Ovary (tissue), 9 donors: ENCODE measurements around the gene FAM53B. TPM values are rescaled to one million over a fixed set of nuclear protein-coding genes. Genes with fewer than 3 reads are reported as not detected.

Source experiments
- DNase-seq, 5 donors: peaks; one replicate each; pipeline ENCODE4 v3.0.0-alpha.2; 2019 to 2020
- H3K27ac ChIP-seq, 2 donors: fragments of 200-600 bp; one replicate each; pipeline versions ENCODE4 v1.5.1 to v1.8.0; 2019 to 2022
- H3K27me3 ChIP-seq: fragments of 200-600 bp; one replicate; pipeline ENCODE4 v1.8.0; 2022
- H3K36me3 ChIP-seq: fragments of 200-600 bp; sonication (generic); one replicate; pipeline ENCODE4 v1.5.1; 2019
- H3K4me1 ChIP-seq: one replicate; pipeline ENCODE4 v1.8.1; 2013; ENCODE audit warnings: mild to moderate bottlenecking, moderate library complexity; ENCODE audit not compliant: insufficient read depth
- H3K4me3 ChIP-seq: fragments of 200-600 bp; sonication (generic); one replicate; pipeline ENCODE4 v1.5.1; 2017
- H3K9me3 ChIP-seq, 2 donors: fragments of 200-600 bp in 1 of 2; sonication (generic) in 1 of 2; one replicate each; pipeline versions ENCODE4 v1.5.1 to v1.8.1; 2013 to 2019; ENCODE audit warnings: mild to moderate bottlenecking in 1 of 2, moderate library complexity in 1 of 2
- CTCF ChIP-seq, 3 donors: fragments of 450-650 bp in 2 of 3; fragments of 200-600 bp in 1 of 3; IDR thresholded peaks; one replicate each; pipeline versions ENCODE4 v1.5.1 to v1.8.0; 2016 to 2022; ENCODE audit warnings: antibody characterized with exemption in 3 of 3, mild to moderate bottlenecking in 1 of 3
- EP300 ChIP-seq: sonication (generic); formaldehyde crosslinking; IDR thresholded peaks from one replicate; pipeline ENCODE4 v1.6.1; 2017; ENCODE audit warnings: antibody characterized with exemption
- POLR2A ChIP-seq: fragments of 450-650 bp; IDR thresholded peaks from one replicate; pipeline ENCODE4 v1.6.1; 2017; ENCODE audit warnings: antibody characterized with exemption, mild to moderate bottlenecking, moderate library complexity
- whole genome bisulfite sequencing, 3 donors: extraction: QIAGEN DNeasy Blood & Tissue Kit in 1 of 3; methylation state at CpG; one replicate each; pipeline versions ENCODE4 v1.1.5 to v1.1.7; 2013 to 2017; 5-methylcytosine and 5-hydroxymethylcytosine counted together
- intact Hi-C, 4 donors: fragments of 100-400 bp; cut with DNase I; formaldehyde crosslinking; loops; one replicate each; pipeline versions ENCODE4 v1.11.0 to v1.15.1; 2022 to 2023
- polyA plus RNA-seq, 2 donors: library from polyadenylated mRNA; stranded (reverse); fragments of 200-250 nt in 1 of 2; fragments of 350-450 nt in 1 of 2; fragmentation: Illumina TruSeq in 1 of 2; extraction: RNeasy Lipid Tissue Mini Kit (QIAGEN cat#74804) in 1 of 2; gene quantifications; one replicate each; pipeline ENCODE4 v1.2.3, GENCODE V29; 2013 to 2014
- total RNA-seq, 7 donors: library from RNA; depleted of rRNA in 2 of 7; stranded (reverse); fragments of >200 nt in 2 of 7; fragmentation: NEBNext Ultra II Directional in 3 of 7; extraction: Animal tissue kit (Norgen Biotek cat#: 25700) in 3 of 7; gene quantifications; one replicate each; pipeline versions ENCODE4 v1.1.0 to v1.2.4, GENCODE V29; 2016 to 2023
- donor health status: DM: no; HTN: no; CAD: no; lungs with moderate emphysema.
- donor health status: DM: no; HTN: no; CAD: no.
- donor health status: Bipolar disorder and iron deficiency.
- donor health status: DM: yes; HTN: yes; CAD: no.
- donor health status: DM: no; HTN: no; CAD: no.
- donor health status: DM: yes; HTN: yes; CAD: no.

Gene FAM53B
- total and polyA plus RNA-seq, 9 donors = 9.7 to 77.6 (median 45.5) TPM

- Histone ChIP-seq H3K27me3 (no peaks in the 10 kb centered on the region), H3K36me3 (no peaks in the 10 kb centered on the region), H3K27ac (peak overlapping the region in 1 of 2 donors; percentile 51), H3K4me3 (no peak overlapping the region), H3K4me1 (peaks cover 27% of the 10 kb centered on the region), H3K9me3 (no peaks in the 10 kb centered on the region)
- TF ChIP-seq CTCF (IDR thresholded peaks at IDR 0.05) = no peak
- no peak for TF ChIP-seq EP300
- no peak for TF ChIP-seq POLR2A
- WGBS, 3 donors = 52 to 54% (median 53%) methylated on average over 15 of the region's 15 CpGs
- DNase-seq = no peak
- intact Hi-C loops = no loop called here
These were observed 76.5 kb downstream of the FAM53B start for GRCh38 chr10:124667425-124668345.

- no peaks in the 10 kb centered on the region for H3K9me3 ChIP-seq
- TF ChIP-seq POLR2A = no peak
- no peak for TF ChIP-seq EP300
- no peak for TF ChIP-seq CTCF (IDR thresholded peaks at IDR 0.05)
- H3K36me3 ChIP-seq = no peaks in the 10 kb centered on the region
- intact Hi-C loops = no loop called here
- peak overlapping the region in 1 of 2 donors; percentile 5 for H3K27ac ChIP-seq
- H3K27me3 ChIP-seq = no peaks in the 10 kb centered on the region
- peaks cover 24% of the 10 kb centered on the region for H3K4me1 ChIP-seq
- WGBS, 3 donors = 76 to 80% (median 77%) methylated on average over 10 of the region's 10 CpGs
- no peak for DNase-seq
- H3K4me3 ChIP-seq = no peak overlapping the region
These were observed 77.7 kb downstream of the FAM53B start for GRCh38 chr10:124666494-124666893.

- DNase-seq = no peak
- Histone ChIP-seq H3K4me1 (peaks cover 22% of the 10 kb centered on the region), H3K36me3 (no peaks in the 10 kb centered on the region), H3K27me3 (no peaks in the 10 kb centered on the region), H3K27ac (peak overlapping the region in 1 of 2 donors; percentile 5), H3K9me3 (no peaks in the 10 kb centered on the region), H3K4me3 (no peak overlapping the region)
- 42 to 51% (median 48%) methylated on average over 3 of the region's 3 CpGs for WGBS, 3 donors
- TF ChIP-seq POLR2A = no peak
- intact Hi-C loops = no loop called here
These were observed 78.2 kb downstream of the FAM53B start for GRCh38 chr10:124665980-124666379.

GRCh38 chr10:124665558-124665957 is 78.6 kb downstream of the FAM53B start:
- no peaks in the 10 kb centered on the region for H3K27me3 ChIP-seq
- H3K4me3 ChIP-seq = no peak overlapping the region
- TF ChIP-seq EP300 = no peak
- peaks cover 22% of the 10 kb centered on the region for H3K4me1 ChIP-seq
- 91 to 94% (median 91%) methylated on average over 8 of the region's 8 CpGs for WGBS, 3 donors
- H3K27ac ChIP-seq = peak overlapping the region in 1 of 2 donors; percentile 5
- intact Hi-C loops = no loop called here
- no peaks in the 10 kb centered on the region for H3K9me3 ChIP-seq
- DNase-seq = no peak
- H3K36me3 ChIP-seq = no peaks in the 10 kb centered on the region

GRCh38 chr10:124665091-124665490 is 79.1 kb downstream of the FAM53B start:
- intact Hi-C loops = no loop called here
- TF ChIP-seq CTCF (IDR thresholded peaks at IDR 0.05) = no peak
- Histone ChIP-seq H3K27ac (no peak overlapping the region), H3K36me3 (no peaks in the 10 kb centered on the region), H3K4me1 (peaks cover 22% of the 10 kb centered on the region), H3K9me3 (no peaks in the 10 kb centered on the region), H3K4me3 (no peak overlapping the region), H3K27me3 (no peaks in the 10 kb centered on the region)
- no peak for DNase-seq
- WGBS, 3 donors = 72 to 94% (median 78%) methylated on average over 2 of the region's 2 CpGs
